Stimulated activated CD8-positive, alpha-beta memory T cell treated with anti-CD3 and anti-CD28 coated beads, Interleukin-12 subunit alpha, Interleukin-12 subunit beta, amount 100 ng/mL, for 4 hours (primary cell): ENCODE data around the gene AIPL1.
A peak's percentile ranks its signal among the peaks of the same experiment; 100 is the strongest.

ENCODE experiments used
- DNase-seq: peaks from one replicate; pipeline ENCODE4 v3.0.0-alpha.2; 2020; ENCODE audit warnings: low read depth

Gene AIPL1

GRCh38 chr17:6374761-6375312 lies 60.1 kb downstream of the AIPL1 start:
- peak; percentile 6 for DNase-seq

GRCh38 chr17:6374271-6374691 lies 60.6 kb downstream of the AIPL1 start:
- no peak for DNase-seq
